Testis (tissue), 3 donors: ENCODE measurements around the gene LPP. TPM values are rescaled to one million over a fixed set of nuclear protein-coding genes. Genes with fewer than 3 reads are reported as not detected.

ENCODE experiments used
- DNase-seq: peaks from one replicate; pipeline ENCODE4 v3.0.0-alpha.2; 2019
- H3K27ac ChIP-seq, 2 donors: fragments of 200-600 bp; sonication (generic); one replicate each; pipeline ENCODE4 v1.5.1; 2019
- H3K27me3 ChIP-seq: fragments of 200-600 bp; sonication (generic); one replicate; pipeline ENCODE4 v1.5.1; 2019
- H3K36me3 ChIP-seq: fragments of 200-600 bp; sonication (generic); one replicate; pipeline ENCODE4 v1.5.1; 2017; ENCODE audit warnings: low read depth; ENCODE audit errors: missing control alignments
- H3K4me1 ChIP-seq: fragments of 200-600 bp; sonication (generic); one replicate; pipeline ENCODE4 v1.5.1; 2019
- H3K4me3 ChIP-seq, 2 donors: fragments of 200-600 bp; sonication (generic); one replicate each; pipeline ENCODE4 v1.5.1; 2017 to 2019
- H3K9me3 ChIP-seq: fragments of 200-600 bp; sonication (generic); one replicate; pipeline ENCODE4 v1.5.1; 2017
- POLR2A ChIP-seq: fragments of 450-650 bp; IDR thresholded peaks from one replicate; pipeline ENCODE4 v1.6.1; 2017; ENCODE audit warnings: antibody characterized with exemption, mild to moderate bottlenecking, moderate library complexity
- WGBS, 2 donors: methylation state at CpG; one replicate each; pipeline ENCODE4 v1.1.5; 2018; 5-methylcytosine and 5-hydroxymethylcytosine counted together
- intact Hi-C: fragments of 100-400 bp; cut with DNase I; formaldehyde crosslinking; loops from one replicate; pipeline ENCODE4 v1.15.1; 2023; ENCODE audit warnings: low total_unique reads
- polyA plus RNA-seq: library from polyadenylated mRNA; stranded (reverse); fragments of 350-450 nt; fragmentation: Illumina TruSeq; extraction: RNeasy Lipid Tissue Mini Kit (QIAGEN cat#74804); gene quantifications from one replicate; pipeline ENCODE4 v1.2.3, GENCODE V29; 2014; ENCODE audit warnings: low read depth, low replicate concordance; ENCODE audit not compliant: insufficient read depth
- total RNA-seq, 2 donors: library from RNA; depleted of rRNA; stranded (reverse); fragments of >200 nt; gene quantifications; one replicate each; pipeline ENCODE4 v1.2.3, GENCODE V29; 2016
- TF ChIP-seq, protein P1 (sequence below), 3 experiments: fragments of 450-650 bp in 2 of 3; fragments of 200-600 bp in 1 of 3; sonication (generic) in 1 of 3; IDR thresholded peaks; one replicate each; pipeline ENCODE4 v1.5.1; 2016 to 2019; ENCODE audit warnings: antibody characterized with exemption in 3 of 3, mild to moderate bottlenecking in 2 of 3, moderate library complexity in 1 of 3

Gene LPP
- total and polyA plus RNA-seq, 3 donors from 2014 or later: 89.9 to 135 (median 132) TPM

DNA sequence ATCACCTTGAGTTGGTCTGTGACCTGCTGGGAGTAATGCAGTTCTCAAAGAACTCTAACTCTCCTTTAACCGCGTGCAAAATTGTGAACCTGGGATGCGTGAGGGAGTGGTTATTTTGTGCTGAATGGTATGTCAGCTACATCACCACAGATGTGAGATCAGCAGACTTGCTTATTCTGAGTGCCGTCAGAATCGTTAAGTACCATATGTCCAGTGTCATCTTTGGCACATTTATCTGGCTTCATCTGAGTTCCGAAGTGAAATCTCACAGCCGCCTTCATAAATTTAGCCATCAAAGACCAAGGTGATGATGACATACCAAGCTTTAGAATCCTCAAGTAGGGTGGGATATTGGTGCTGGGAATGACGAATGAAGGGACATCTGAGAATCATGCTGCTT lies 670.6 kb downstream of the LPP start:
- TF ChIP-seq, protein P1, sequence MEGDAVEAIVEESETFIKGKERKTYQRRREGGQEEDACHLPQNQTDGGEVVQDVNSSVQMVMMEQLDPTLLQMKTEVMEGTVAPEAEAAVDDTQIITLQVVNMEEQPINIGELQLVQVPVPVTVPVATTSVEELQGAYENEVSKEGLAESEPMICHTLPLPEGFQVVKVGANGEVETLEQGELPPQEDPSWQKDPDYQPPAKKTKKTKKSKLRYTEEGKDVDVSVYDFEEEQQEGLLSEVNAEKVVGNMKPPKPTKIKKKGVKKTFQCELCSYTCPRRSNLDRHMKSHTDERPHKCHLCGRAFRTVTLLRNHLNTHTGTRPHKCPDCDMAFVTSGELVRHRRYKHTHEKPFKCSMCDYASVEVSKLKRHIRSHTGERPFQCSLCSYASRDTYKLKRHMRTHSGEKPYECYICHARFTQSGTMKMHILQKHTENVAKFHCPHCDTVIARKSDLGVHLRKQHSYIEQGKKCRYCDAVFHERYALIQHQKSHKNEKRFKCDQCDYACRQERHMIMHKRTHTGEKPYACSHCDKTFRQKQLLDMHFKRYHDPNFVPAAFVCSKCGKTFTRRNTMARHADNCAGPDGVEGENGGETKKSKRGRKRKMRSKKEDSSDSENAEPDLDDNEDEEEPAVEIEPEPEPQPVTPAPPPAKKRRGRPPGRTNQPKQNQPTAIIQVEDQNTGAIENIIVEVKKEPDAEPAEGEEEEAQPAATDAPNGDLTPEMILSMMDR (IDR thresholded peaks at IDR 0.05): no peak
- no peak for TF ChIP-seq POLR2A
- whole genome bisulfite sequencing, 2 donors: 84 to 85% methylated on average over 8 of the region's 8 CpGs
- no peaks in the 10 kb centered on the region for H3K36me3 ChIP-seq
- no peaks in the 10 kb centered on the region for H3K4me1 ChIP-seq
- no peak overlapping the region for H3K4me3 ChIP-seq
- H3K9me3 ChIP-seq: no peaks in the 10 kb centered on the region
- no peaks in the 10 kb centered on the region for H3K27me3 ChIP-seq
- no peak for DNase-seq
- no peak overlapping the region for H3K27ac ChIP-seq
- intact Hi-C loops: no loop called here

DNA sequence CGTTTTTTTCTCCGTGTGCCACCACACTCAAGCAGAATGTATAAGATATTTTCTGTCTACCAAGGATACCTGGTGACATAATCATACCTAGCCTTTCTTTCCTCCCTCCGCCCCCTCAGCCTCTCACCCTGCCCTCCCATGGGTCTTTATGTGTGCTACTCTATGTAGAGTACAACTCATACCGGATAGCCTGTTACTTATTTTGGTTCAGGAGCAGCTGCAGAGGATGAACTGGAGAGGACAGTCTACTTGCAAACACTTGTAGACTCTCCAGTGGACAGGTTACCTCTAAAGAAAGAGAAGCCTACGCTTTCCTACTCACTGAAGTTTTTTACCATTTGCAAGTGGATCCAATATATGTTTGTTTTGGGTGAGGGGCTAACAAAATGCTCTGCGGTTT lies 671.9 kb downstream of the LPP start:
- H3K4me3 ChIP-seq: no peak overlapping the region
- H3K9me3 ChIP-seq: no peaks in the 10 kb centered on the region
- no peak overlapping the region for H3K27ac ChIP-seq
- WGBS, 2 donors: 88 to 94% methylated on average over 6 of the region's 6 CpGs
- no peaks in the 10 kb centered on the region for H3K36me3 ChIP-seq
- TF ChIP-seq, protein P1 (IDR thresholded peaks at IDR 0.05): no peak
- TF ChIP-seq POLR2A: no peak
- intact Hi-C loops: no loop called here
- H3K27me3 ChIP-seq: no peaks in the 10 kb centered on the region
- no peaks in the 10 kb centered on the region for H3K4me1 ChIP-seq
- DNase-seq: no peak

DNA sequence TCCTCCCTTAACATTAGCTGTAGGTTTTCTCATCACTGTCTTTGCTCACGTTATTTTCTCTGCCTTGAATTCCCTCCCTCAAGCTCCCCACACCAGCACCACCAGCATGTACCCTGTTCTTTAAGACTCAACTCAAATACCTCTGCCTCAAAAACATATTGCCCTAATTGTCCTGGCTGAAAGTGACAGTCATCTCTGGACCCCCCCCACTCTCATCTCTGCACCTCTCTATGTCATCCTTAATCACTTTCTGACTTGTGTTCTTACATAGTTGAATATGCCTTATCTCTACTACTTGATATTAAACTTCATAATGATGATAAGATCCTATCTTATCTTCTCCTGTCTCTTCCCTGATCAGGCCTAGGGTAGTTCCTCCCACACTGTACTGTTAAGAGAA lies 672.6 kb downstream of the LPP start:
- no peaks in the 10 kb centered on the region for H3K27me3 ChIP-seq
- DNase-seq: no peak
- no peaks in the 10 kb centered on the region for H3K36me3 ChIP-seq
- no peaks in the 10 kb centered on the region for H3K4me1 ChIP-seq
- H3K9me3 ChIP-seq: no peaks in the 10 kb centered on the region
- no peak overlapping the region for H3K27ac ChIP-seq
- WGBS, 2 donors: 86 to 92% methylated on average over 1 of the region's 1 CpG
- TF ChIP-seq, protein P1 (IDR thresholded peaks at IDR 0.05): no peak
- intact Hi-C loops: no loop called here
- no peak overlapping the region for H3K4me3 ChIP-seq

DNA sequence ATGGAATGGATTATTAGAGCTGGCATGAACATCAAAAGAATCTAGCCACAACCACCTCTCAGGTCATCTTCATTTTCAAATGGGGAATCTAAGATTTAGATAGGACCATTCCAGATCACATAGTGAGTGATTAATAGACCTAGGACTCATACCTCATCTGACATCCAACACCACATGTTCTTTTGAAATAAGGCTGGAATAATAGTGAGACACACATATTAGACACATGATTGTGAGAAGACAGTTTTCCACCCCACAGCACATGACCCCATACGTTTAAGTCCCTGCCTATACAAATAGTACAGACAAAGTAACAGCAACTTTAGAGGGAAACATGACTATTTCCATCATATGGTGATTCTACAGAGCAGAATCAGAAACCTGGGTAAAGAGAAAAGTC lies 673.1 kb downstream of the LPP start:
- Histone ChIP-seq H3K4me3 (no peak overlapping the region), H3K36me3 (no peaks in the 10 kb centered on the region), H3K9me3 (no peaks in the 10 kb centered on the region), H3K27ac (no peak overlapping the region), H3K4me1 (no peaks in the 10 kb centered on the region), H3K27me3 (no peaks in the 10 kb centered on the region)
- intact Hi-C loops: no loop called here
- WGBS, 2 donors: 71 to 92% methylated on average over 1 of the region's 1 CpG
- TF ChIP-seq POLR2A: no peak
- TF ChIP-seq, protein P1 (IDR thresholded peaks at IDR 0.05): no peak
- no peak for DNase-seq

DNA sequence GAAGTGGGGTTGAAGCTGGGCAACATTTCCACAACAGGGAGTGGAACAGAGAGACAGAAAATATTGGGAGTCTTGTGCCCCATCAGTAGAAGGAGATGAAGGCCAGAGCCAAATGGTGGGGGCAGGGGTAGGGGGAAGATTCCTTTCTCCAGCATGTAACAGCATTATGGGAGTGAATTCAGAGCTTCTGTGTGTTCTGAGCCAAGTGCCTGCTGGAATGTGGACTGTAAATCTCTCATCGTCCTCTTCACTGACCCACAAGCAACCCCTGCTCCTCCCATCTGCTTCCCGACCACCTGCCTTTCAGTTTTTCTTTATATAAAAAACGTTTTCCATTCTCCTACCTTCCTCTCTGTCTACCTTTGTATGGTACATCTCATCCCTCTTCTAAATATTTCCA lies 673.6 kb downstream of the LPP start:
- no peak for DNase-seq

More for the DNA sequence above, 673.6 kb downstream of the LPP start:
- H3K4me3 ChIP-seq: no peak overlapping the region
- H3K36me3 ChIP-seq: no peaks in the 10 kb centered on the region
- H3K27me3 ChIP-seq: no peaks in the 10 kb centered on the region
- H3K9me3 ChIP-seq: no peaks in the 10 kb centered on the region
- H3K27ac ChIP-seq: no peak overlapping the region
- 38 to 46% methylated on average over 3 of the region's 3 CpGs for WGBS, 2 donors
- TF ChIP-seq, protein P1 (IDR thresholded peaks at IDR 0.05): no peak
- TF ChIP-seq POLR2A: no peak
- intact Hi-C loops: no loop called here
- peaks cover 2% of the 10 kb centered on the region for H3K4me1 ChIP-seq
